GM12878 (cell line): Measurements from ENCODE around the gene LBHD1. TPM values are rescaled to one million over a fixed set of nuclear protein-coding genes. Genes with fewer than 3 reads are reported as not detected.

Source experiments
- ATAC-seq: fragments of 200-7000 bp; cut with Tn5 transposase; 3 replicates; pipeline ENCODE4 v1.9.1; 2020; ENCODE audit warnings: mild to moderate bottlenecking, moderate library complexity
- BruUV-seq: library from RNA; stranded (reverse); fragments of 400-500 nt; replicated peaks from 2 replicates; lab custom pipeline; 2021; lab: Mats Ljungman, UMichigan
- CTCF ChIA-PET: fragments of 300-600 bp; sonication (Branson Sonifier 250); formaldehyde crosslinking; extraction: SDS; loops from one replicate; lab custom pipeline; 2021; ENCODE audit warnings: inconsistent platforms; lab: Yijun Ruan, JAX
- POLR2A ChIA-PET: fragments of 350-600 bp; formaldehyde crosslinking; extraction: SDS; loops from one replicate; lab custom pipeline; 2021; ENCODE audit warnings: inconsistent platforms; lab: Charles Lee
- RAD21 ChIA-PET: fragments of 300-600 bp; sonication (Branson Sonifier 250); formaldehyde crosslinking; loops from one replicate; lab custom pipeline; 2023; ENCODE audit warnings: antibody characterized with exemption; ENCODE audit not compliant: unreplicated experiment; lab: Charles Lee
- SMC1A ChIA-PET: fragments of 300-600 bp; sonication (Branson Sonifier 250); formaldehyde crosslinking; loops from one replicate; lab custom pipeline; 2023; ENCODE audit not compliant: unreplicated experiment, uncharacterized antibody; lab: Charles Lee
- DNase-seq: peaks from one replicate; pipeline ENCODE4 v3.0.0-alpha.2; 2011; ENCODE audit warnings: low read depth, low spot score
- FAIRE-seq: peaks from 3 replicates; lab custom pipeline; 2011; peaks lifted over from hg19 to GRCh38; lab: Jason Lieb, UNC
- H2AFZ ChIP-seq: 2 replicates; pipeline ENCODE4 v1.6.0; 2011; ENCODE audit warnings: low read depth, low read length, control low read depth; ENCODE audit not compliant: control insufficient read depth
- H3K27ac ChIP-seq: 2 replicates; pipeline ENCODE4 v1.5.1; 2011; ENCODE audit warnings: control low read depth; ENCODE audit not compliant: control insufficient read depth, insufficient read depth
- H3K27me3 ChIP-seq, 2 experiments: replicated peaks in 1 of 2; 2 replicates each; pipeline versions ENCODE4 v1.6.0 to v1.6.1; 2011; ENCODE audit warnings: low read length in 1 of 2; ENCODE audit not compliant: control insufficient read depth in 2 of 2, insufficient read depth in 2 of 2
- H3K36me3 ChIP-seq, 2 experiments: 2 replicates each; pipeline ENCODE4 v1.5.1; 2011; ENCODE audit warnings: low read length in 1 of 2; ENCODE audit not compliant: control insufficient read depth in 2 of 2, insufficient read depth in 2 of 2
- H3K4me1 ChIP-seq: 2 replicates; pipeline ENCODE4 v1.6.1; 2011; ENCODE audit warnings: mild to moderate bottlenecking, low read length, moderate library complexity, mixed read lengths; ENCODE audit not compliant: control insufficient read depth, insufficient read depth
- H3K4me2 ChIP-seq: 2 replicates; pipeline ENCODE4 v1.6.0; 2011; ENCODE audit warnings: control low read depth; ENCODE audit not compliant: control insufficient read depth, insufficient read depth
- H3K4me3 ChIP-seq: fragments of 200-600 bp; sonication (generic); 2 replicates; pipeline ENCODE4 v1.5.1; 2016
- H3K79me2 ChIP-seq: 2 replicates; pipeline ENCODE4 v1.6.0; 2011; ENCODE audit warnings: low read length; ENCODE audit not compliant: control insufficient read depth, insufficient read depth
- H3K9ac ChIP-seq: 2 replicates; pipeline ENCODE4 v1.8.0; 2011; ENCODE audit warnings: low read length, control low read depth, mixed read lengths; ENCODE audit not compliant: control insufficient read depth, insufficient read depth
- H3K9me3 ChIP-seq: replicated peaks from 3 replicates; pipeline ENCODE4 v1.5.1; 2011; ENCODE audit warnings: mild to moderate bottlenecking, low read length; ENCODE audit not compliant: control insufficient read depth, insufficient read depth
- H4K20me1 ChIP-seq: 2 replicates; pipeline ENCODE4 v1.6.0; 2011; ENCODE audit not compliant: control insufficient read depth, insufficient read depth
- BRCA1 ChIP-seq: IDR thresholded peaks from 2 replicates; pipeline ENCODE4 v1.6.1; 2011; ENCODE audit warnings: low read depth, low read length, improper control_type of control experiment
- CTCF ChIP-seq, 3 experiments: IDR thresholded peaks in 2 of 3; conservative IDR thresholded peaks in 1 of 3; 2 replicates each; pipeline ENCODE4 v1.5.1; 2011; ENCODE audit warnings: low read depth in 3 of 3, low read length in 3 of 3, mild to moderate bottlenecking in 3 of 3, control low read depth in 2 of 3, moderate library complexity in 2 of 3, inconsistent platforms in 1 of 3, mixed read lengths in 1 of 3; ENCODE audit not compliant: control insufficient read depth in 2 of 3, insufficient read depth in 1 of 3; ENCODE audit errors: extremely low read depth in 1 of 3
- DPF2 ChIP-seq: fragments of 450-650 bp; IDR thresholded peaks from 2 replicates; pipeline ENCODE4 v1.6.1; 2017; ENCODE audit warnings: mild to moderate bottlenecking
- EP300 ChIP-seq, 2 experiments: fragments of 150-350 bp in 1 of 2; IDR thresholded peaks; 2 replicates each; pipeline ENCODE4 v1.6.1; 2011 to 2012; ENCODE audit warnings: low read depth in 2 of 2, low read length in 2 of 2, borderline replicate concordance in 1 of 2, improper control_type of control experiment in 1 of 2, inconsistent platforms in 1 of 2; ENCODE audit not compliant: control insufficient read depth in 1 of 2
- EZH2 ChIP-seq: IDR thresholded peaks from 2 replicates; pipeline ENCODE4 v1.6.1; 2012; ENCODE audit warnings: low read depth, mild to moderate bottlenecking, control low read depth, inconsistent platforms, low read length, borderline replicate concordance; ENCODE audit not compliant: control insufficient read depth
- IKZF1 ChIP-seq: fragments of 450-650 bp; conservative IDR thresholded peaks from 2 replicates; pipeline ENCODE4 v1.6.1; 2017; ENCODE audit warnings: antibody characterized with exemption, mild to moderate bottlenecking
- KDM1A ChIP-seq: fragments of 200-600 bp; sonication (generic); IDR thresholded peaks from 2 replicates; pipeline ENCODE4 v1.6.1; 2016; ENCODE audit warnings: borderline replicate concordance
- RAD21 ChIP-seq: IDR thresholded peaks from 2 replicates; pipeline ENCODE4 v1.6.1; 2011; ENCODE audit warnings: mild to moderate bottlenecking, low read depth, low read length, moderate library complexity; ENCODE audit not compliant: insufficient read depth
- SPI1 ChIP-seq: IDR thresholded peaks from 2 replicates; pipeline ENCODE4 v1.6.1; 2011; ENCODE audit warnings: low read depth, mild to moderate bottlenecking, low read length, moderate library complexity, borderline replicate concordance; ENCODE audit not compliant: insufficient read depth
- TAF1 ChIP-seq: IDR thresholded peaks from 2 replicates; pipeline ENCODE4 v1.6.1; 2011; ENCODE audit warnings: mild to moderate bottlenecking, low read depth, low read length, borderline replicate concordance
- USF1 ChIP-seq: IDR thresholded peaks from 2 replicates; pipeline ENCODE4 v1.6.1; 2011; ENCODE audit warnings: borderline replicate concordance, low read depth, mild to moderate bottlenecking, moderate library complexity, mixed read lengths, low read length; ENCODE audit not compliant: insufficient read depth; ENCODE audit errors: extremely low read length
- USF2 ChIP-seq: IDR thresholded peaks from 2 replicates; pipeline ENCODE4 v1.6.1; 2011; ENCODE audit warnings: low read depth, low read length, improper control_type of control experiment, borderline replicate concordance
- WGBS: methylation state at CpG from one replicate; pipeline ENCODE4 v1.1.6; 2016; ENCODE audit warnings: low lambda C conversion rate; ENCODE audit not compliant: insufficient replicate concordance, insufficient coverage; ENCODE audit errors: missing lambda C conversion rate; 5-methylcytosine and 5-hydroxymethylcytosine counted together
- in situ Hi-C: fragments of 300-500 bp; cut with MboI; formaldehyde crosslinking; loops from 9 replicates; pipeline ENCODE4 v1.14.3; 2018; ENCODE audit warnings: mixed read lengths
- intact Hi-C: fragments of 100-400 bp; cut with micrococcal nuclease; formaldehyde crosslinking; loops from one replicate; pipeline ENCODE4 v1.14.2; 2022; ENCODE audit not compliant: unreplicated experiment
- polyA plus RNA-seq, 11 experiments: library from polyadenylated mRNA; depleted of rRNA in 4 of 11; unstranded in 6 of 11; stranded (reverse) in 5 of 11; fragments of >200 nt; fragmentation: Nextera tagmentation in 4 of 11; fragmentation: Illumina TruSeq in 1 of 11; extraction: Ambion mirVana in 4 of 11; extraction: Trizol in 1 of 11; gene quantifications; 1 replicate in 1 of 11; 2 replicates in 10 of 11; pipeline versions ENCODE4 v1.2.1 to v1.2.3, GENCODE V29; 2011 to 2016; ENCODE audit warnings: inconsistent platforms in 2 of 11, missing spikeins in 2 of 11, low read depth in 1 of 11
- total RNA-seq, 4 experiments: library from RNA; depleted of rRNA in 3 of 4; stranded (reverse); fragments of >200 nt in 3 of 4; fragmentation: Illumina TruSeq in 1 of 4; extraction: Trizol in 1 of 4; gene quantifications; 2 replicates each; pipeline versions ENCODE4 v1.2.1 to v1.2.3, GENCODE V29; 2013 to 2021

The LBHD1 gene
- total and polyA plus RNA-seq, 10 of the 15 experiments (the other 5 are each of a cell fraction or from before 2014, with no cell fraction given), result 0.79 to 12.0 (median 7.6) TPM

GRCh38 chr11:62632492-62632891 lies 39.6 kb downstream of the LBHD1 start (continued):
- TF ChIP-seq USF1 (no peak), KDM1A (no peak), SPI1 (no peak), IKZF1 (no peak), EZH2 (no peak), USF2 (no peak), EP300 (IDR thresholded peaks at IDR 0.05; ENCODE audit: borderline replicate concordance in 1 of 2, control insufficient read depth in 1 of 2, low read depth in 2 of 2, low read length in 2 of 2) (no peak), DPF2 (no peak), RAD21 (no peak)

GRCh38 chr11:62627713-62628112 lies 44.4 kb downstream of the LBHD1 start:
- no peak overlapping the region for H3K4me2 ChIP-seq
- no peaks in the 10 kb centered on the region for H3K4me1 ChIP-seq
- ATAC-seq (no peak), DNase-seq (no peak), FAIRE-seq (no peak)
- H4K20me1 ChIP-seq, result no peaks in the 10 kb centered on the region
- H3K27ac ChIP-seq, result no peak overlapping the region
- BruUV-seq, result no TSS peak
- no peak overlapping the region for H2AFZ ChIP-seq
- H3K4me3 ChIP-seq, result no peak overlapping the region
- no peaks in the 10 kb centered on the region for H3K27me3 ChIP-seq
- WGBS, result 83% methylated on average over 2 of the region's 3 CpGs
- H3K9ac ChIP-seq, result no peak overlapping the region
- no peaks in the 10 kb centered on the region for H3K9me3 ChIP-seq
- ChIA-PET POLR2A (interaction anchor here (1.0 kb wide), 1 partner anchor 14 kb away, joined by 3 read pairs; no protein-coding TSS in a partner anchor), SMC1A (interaction anchor here (0.9 to 1.5 kb wide), 2 partner anchors 13 to 17 kb away, joined by 4 read pairs; no protein-coding TSS in a partner anchor), RAD21 (no interaction called here), CTCF (no interaction called here)
- no peaks in the 10 kb centered on the region for H3K79me2 ChIP-seq
- 0 out of 6 replicates have a peak, but pooled peaks of 1 of the 3 experiments have one; percentile 10 for TF ChIP-seq CTCF (IDR thresholded peaks at IDR 0.05 in 2 of 3, conservative IDR thresholded peaks at IDR 0.05 in 1 of 3; ENCODE audit: control insufficient read depth in 2 of 3, extremely low read depth in 1 of 3, insufficient read depth in 1 of 3, low read depth in 3 of 3, low read length in 3 of 3)
- TF ChIP-seq BRCA1, result no peak
- TF ChIP-seq TAF1, result no peak
- TF ChIP-seq, all 136 proteins: peak for 1
- in situ Hi-C loops (no loop called here), intact Hi-C loops (no loop called here)
- peaks cover 38 to 40% of the 10 kb centered on the region in 2 experiments for H3K36me3 ChIP-seq
